ENCODE results near the gene CAMSAP3. TPM values are rescaled to one million over a fixed set of nuclear protein-coding genes. Genes with fewer than 3 reads are reported as not detected.

CAMSAP3 gene
- polyA plus RNA-seq, 3 donors, result 12.3 to 15.4 (median 12.5) TPM

DNA sequence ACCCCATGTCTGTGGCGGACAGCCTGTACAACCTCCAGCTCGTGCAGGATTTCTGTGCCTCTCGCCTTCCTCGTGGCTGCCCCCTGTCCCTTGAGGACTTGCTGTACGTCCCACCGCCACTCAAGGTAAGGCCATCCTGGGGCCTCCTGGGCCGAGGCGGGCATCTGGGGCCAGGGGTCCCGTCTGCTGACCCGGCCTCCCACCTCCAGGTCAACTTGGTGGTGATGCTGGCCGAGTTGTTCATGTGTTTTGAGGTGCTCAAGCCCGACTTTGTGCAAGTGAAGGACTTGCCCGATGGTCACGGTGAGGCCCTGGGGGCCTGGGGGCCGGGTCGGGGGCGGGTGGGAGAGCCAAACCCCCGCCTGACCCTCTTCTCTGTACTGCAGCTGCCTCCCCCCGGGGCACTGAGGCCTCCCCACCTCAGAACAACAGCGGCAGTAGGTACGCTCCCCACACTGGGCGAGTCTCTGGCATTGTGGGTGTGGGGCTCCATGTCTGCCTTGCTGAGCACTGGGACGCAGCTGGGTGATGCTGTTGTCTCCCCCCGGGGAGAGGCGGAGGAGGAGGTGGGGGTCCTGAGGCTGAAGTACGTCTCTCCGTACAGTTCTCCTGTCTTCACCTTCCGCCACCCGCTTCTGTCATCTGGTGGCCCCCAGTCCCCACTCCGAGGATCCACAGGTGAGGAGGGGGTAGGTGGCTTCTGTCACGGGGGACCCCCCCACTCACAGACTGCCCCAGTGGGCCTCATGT, 15.0 kb downstream of the CAMSAP3 start:
- no peak for DNase-seq (ENCODE audit: low read depth in 3 of 3, low spot score in 2 of 3)

DNA sequence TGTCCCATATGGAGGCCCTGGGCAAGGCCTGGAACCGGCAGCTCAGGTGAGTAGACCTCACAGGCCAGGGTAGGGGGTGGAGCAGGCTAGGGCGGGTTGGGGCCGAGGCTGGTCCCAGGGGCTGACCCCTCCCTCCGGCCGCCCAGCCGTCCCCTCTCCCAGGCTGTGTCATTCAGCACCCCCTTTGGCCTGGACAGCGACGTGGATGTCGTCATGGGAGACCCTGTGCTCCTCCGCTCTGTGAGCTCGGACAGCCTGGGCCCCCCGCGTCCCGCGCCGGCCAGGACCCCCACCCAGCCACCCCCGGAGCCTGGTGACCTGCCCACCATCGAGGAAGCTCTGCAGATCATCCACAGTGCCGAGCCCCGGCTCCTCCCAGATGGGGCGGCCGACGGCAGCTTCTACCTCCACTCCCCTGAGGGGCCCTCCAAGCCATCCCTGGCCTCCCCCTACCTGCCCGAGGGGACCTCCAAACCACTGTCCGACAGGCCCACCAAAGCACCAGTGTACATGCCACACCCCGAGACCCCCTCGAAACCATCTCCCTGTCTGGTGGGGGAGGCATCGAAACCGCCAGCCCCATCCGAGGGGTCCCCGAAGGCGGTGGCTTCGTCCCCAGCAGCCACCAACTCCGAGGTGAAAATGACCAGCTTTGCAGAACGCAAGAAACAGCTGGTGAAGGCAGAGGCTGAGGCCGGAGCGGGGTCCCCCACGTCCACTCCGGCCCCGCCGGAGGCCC, 16.0 kb downstream of the CAMSAP3 start:
- no peak for DNase-seq (ENCODE audit: low read depth in 3 of 3, low spot score in 2 of 3)

GRCh38 chr19:7612282-7613274, 16.9 kb downstream of the CAMSAP3 start:
- DNase-seq (ENCODE audit: low read depth in 3 of 3, low spot score in 2 of 3), result no peak

DNA sequence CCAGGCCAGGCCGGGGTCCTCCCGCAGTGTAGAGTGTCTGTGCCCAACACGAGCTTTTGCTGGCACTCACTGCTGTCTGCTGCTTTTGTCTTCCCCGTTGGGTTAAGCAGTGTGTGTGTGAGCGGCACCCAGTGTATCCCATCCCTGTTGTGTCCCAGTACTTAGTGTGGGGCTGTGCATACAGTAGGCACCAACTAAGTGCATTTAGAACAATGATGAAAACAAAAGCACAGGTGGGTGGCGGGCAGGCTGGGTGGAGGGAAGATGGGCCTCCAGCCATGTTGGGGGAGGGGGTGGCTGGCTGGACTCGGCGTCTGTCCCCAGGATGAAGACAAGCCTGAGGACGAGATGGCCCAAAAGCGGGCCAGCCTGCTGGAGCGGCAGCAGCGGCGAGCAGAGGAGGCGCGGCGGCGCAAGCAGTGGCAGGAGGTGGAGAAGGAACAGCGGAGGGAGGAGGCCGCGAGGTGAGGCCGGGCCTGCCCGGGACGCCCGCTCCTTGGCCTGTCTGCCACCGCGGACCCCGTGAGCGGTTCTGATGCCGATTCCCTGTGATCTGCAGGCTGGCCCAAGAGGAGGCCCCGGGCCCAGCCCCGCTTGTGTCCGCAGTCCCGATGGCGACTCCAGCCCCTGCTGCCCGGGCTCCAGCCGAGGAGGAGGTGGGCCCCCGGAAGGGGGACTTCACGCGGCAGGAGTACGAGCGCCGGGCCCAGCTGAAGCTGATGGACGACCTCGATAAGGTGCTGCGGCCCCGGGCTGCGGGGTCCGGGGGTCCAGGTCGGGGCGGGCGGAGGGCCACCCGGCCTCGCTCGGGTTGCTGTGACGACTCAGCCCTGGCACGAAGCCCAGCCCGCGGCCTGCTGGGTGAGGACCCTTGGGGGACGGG, 19.4 kb downstream of the CAMSAP3 start:
- no peak for DNase-seq (ENCODE audit: low read depth in 3 of 3, low spot score in 2 of 3)

- no peak for DNase-seq (ENCODE audit: low read depth in 3 of 3, low spot score in 2 of 3)
These were observed 21.5 kb downstream of the CAMSAP3 start for GRCh38 chr19:7617172-7617571.

DNA sequence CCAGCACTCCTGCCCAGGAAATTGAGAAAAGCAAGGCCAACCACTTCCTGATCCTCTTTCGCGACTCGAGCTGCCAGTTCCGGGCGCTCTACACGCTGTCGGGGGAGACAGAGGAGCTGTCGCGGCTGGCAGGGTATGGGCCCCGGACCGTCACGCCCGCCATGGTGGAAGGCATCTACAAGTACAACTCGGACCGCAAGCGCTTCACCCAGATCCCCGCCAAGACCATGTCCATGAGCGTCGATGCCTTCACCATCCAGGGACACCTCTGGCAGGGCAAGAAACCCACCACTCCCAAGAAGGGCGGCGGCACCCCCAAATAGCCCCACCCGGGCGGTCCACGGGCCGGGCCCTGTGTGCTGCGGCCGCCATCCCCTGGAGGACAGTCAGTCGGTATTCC, 22.1 kb downstream of the CAMSAP3 start:
- no peak for DNase-seq (ENCODE audit: low read depth in 3 of 3, low spot score in 2 of 3)

DNA sequence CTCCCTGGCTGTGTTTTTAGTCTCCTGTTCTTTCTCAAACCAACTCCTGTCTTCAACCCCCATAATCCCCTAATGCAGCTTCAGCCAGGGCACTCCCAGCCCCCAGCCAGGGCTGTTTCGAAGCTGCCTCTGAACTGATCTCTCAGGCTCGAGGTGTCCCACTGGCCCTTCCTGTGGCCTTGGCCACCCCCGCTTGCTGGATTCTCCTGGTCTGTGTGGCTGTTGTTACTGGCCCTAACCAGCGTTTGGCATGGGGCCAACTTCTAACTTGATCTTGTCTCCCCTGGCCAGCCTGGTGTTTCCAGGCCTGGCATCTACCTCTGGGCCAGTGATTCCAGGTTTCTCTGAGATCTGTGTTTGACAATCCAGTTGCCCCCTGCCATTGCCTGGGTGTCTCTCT, 22.7 kb downstream of the CAMSAP3 start:
- DNase-seq (ENCODE audit: low read depth in 3 of 3, low spot score in 2 of 3), result no peak

DNA sequence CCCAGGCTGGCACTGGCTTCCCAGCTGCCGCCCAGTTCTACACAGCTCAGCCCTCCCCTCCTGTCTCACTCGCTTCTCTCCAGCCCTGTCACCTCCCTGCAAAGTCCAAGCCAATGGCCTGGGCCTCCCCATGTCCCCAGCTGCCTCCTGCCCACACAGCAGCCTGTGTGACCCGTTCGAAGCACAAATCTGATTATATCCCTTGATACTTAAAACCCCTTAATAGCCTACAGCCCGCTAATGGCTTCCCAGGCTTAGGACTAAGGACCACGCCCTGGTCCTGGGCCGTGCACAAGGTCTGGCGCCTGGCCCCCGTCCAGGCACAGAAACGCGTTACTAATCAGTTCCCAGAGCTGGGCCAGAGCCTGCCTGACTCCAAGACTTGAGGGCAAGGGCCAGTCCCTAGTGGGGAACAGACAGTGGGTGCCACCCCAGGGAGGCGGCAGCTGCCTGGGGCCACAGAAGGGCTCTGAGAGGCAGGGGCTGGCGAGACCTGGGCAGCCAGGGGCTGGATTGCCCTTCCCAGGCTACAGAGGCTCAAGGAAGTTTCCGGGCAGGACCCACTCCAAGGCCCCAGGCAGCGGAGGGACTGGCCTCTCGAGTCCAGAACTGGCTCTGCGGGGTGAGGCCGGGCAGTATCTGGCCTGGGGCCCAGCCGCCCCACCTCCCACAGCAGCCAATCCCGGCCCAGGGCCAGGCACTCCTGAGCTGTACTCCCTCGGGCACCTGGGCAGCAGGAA, 23.3 kb downstream of the CAMSAP3 start:
- no peak for DNase-seq (ENCODE audit: low read depth in 3 of 3, low spot score in 2 of 3)

GRCh38 chr19:7619671-7620441, 24.2 kb downstream of the CAMSAP3 start:
- DNase-seq (ENCODE audit: low read depth in 3 of 3, low spot score in 2 of 3), result no peak

GRCh38 chr19:7620442-7621412, 25.1 kb downstream of the CAMSAP3 start:
- DNase-seq (ENCODE audit: low read depth in 3 of 3, low spot score in 2 of 3), result no peak

GRCh38 chr19:7622933-7623685, 27.4 kb downstream of the CAMSAP3 start:
- DNase-seq (ENCODE audit: low read depth in 3 of 3, low spot score in 2 of 3), result no peak

DNA sequence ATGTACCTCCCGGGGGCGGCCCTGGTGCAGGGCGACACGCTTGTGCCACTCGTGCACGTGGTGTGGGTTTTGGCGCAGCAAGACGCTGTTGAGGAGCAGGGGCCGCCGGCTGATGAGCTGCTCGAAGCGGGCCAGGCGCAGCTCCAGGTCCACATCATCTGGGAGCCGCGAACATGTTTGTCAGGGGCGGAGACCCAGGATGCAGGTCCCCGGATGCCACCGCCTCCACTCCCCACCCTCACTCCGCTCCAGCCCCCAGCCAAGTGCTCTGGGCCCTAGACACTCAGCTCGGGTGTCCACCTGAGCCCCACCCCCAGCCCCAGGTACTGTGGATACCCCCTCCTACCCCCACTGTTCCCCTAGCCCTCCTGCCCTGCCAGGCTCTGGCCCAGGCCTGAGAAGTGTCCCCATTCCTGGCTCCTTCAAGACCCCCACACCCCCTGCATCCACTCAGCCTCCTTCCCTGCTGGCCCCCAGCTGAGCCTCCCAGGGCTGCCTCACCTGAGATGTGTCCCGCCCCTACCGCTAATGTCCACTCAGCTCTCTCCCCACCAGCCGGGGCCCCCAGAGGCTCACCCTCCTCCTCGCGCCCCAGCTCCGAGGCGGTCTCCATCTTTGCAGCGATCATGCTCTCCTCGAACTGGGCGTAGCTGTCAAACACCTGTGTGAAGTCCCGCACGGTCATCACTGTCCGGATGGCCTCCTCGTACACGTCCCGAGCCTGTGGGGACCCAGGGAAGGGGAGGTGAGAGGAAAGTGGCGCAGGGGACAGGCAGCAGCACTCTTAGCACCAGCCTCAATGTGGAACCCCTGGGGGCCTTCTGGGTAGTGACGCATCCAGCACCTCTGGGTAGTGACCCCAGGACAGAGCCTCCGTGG, 28.3 kb downstream of the CAMSAP3 start:
- no peak for DNase-seq (ENCODE audit: low read depth in 3 of 3, low spot score in 2 of 3)

DNA sequence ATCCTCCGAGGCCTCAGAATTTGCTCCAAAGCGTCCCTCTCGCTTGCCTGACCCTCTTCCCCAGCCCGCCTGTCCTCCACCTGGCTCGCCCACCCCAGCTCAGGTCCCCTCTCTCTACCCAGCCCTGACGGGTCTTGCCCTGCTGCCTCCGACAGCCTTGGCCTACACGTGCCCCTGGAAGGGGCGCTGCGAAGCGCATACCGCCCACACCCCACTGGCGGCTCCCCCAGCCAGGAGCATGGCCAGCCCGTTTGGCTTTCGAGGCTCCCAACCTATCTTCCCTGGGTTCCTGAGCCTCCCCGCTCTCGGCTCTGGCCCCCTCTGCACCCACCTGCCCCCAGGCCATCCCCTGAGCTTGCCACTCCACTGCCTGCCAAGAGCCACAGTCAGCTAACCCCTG, 29.1 kb downstream of the CAMSAP3 start:
- DNase-seq (ENCODE audit: low read depth in 3 of 3, low spot score in 2 of 3), result no peak

DNA sequence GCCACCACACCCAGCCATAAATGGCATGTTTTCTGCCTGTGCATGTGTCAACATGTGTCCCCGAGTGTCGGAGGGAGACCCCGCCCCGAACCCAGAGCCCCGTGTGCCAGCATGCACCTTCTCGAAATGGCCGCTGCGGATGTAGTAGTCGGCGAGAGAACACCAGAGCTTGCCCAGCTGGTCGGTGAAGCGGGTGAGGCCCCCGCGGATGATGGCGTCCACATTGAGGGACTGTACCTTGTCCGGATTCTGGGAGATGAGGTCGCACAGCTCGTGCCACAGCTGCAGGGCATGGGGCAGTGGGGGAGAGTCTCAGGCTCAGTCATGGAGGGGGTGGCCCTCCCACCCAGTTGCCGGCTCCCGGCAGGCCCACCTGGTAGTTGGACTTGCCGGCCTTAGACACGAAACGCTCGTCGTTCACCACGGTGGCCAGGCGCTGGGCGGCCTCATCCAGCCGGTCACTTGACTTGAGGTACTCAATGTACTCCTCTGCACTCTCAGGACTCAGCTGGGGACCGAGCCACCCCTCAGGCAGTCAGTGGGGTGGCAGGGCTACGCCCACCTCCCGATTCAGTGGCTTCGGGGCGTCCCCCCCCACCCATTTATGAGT, 30.2 kb downstream of the CAMSAP3 start:
- DNase-seq (ENCODE audit: low read depth in 3 of 3, low spot score in 2 of 3), result no peak

DNA sequence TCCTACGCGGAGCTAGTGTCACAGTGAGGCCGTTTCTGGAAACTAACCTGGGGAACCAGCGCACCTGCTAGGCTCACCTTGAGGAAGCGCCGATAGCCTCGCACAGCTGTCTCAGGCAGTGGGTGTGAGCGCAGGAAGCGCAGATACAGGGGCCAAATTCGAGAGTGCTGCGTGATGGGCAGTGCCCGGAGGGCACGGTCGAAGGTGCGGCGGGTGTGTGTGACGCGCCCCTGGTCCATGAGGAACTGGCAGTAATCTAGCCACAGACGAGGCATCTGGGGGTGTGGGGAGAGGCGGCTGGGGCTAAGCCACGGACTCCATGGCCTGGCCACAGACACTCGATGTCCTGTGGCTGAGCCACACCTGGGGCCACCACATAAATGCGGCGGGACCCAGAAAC, 31.5 kb downstream of the CAMSAP3 start:
- no peak for DNase-seq (ENCODE audit: low read depth in 3 of 3, low spot score in 2 of 3)

Measured in right renal cortex interstitium (tissue), 3 donors.